Measurements from ENCODE around the gene OVOL3. TPM values are rescaled to one million over a fixed set of nuclear protein-coding genes. Genes with fewer than 3 reads are reported as not detected.
"Not testable (repeated sequence)": the region's sequence is repeated elsewhere in the genome, so short reads cannot be mapped to it uniquely, and the experiment has no call there.

The OVOL3 gene
- total RNA-seq, 2 donors from 2014 or later: not detected

DNA sequence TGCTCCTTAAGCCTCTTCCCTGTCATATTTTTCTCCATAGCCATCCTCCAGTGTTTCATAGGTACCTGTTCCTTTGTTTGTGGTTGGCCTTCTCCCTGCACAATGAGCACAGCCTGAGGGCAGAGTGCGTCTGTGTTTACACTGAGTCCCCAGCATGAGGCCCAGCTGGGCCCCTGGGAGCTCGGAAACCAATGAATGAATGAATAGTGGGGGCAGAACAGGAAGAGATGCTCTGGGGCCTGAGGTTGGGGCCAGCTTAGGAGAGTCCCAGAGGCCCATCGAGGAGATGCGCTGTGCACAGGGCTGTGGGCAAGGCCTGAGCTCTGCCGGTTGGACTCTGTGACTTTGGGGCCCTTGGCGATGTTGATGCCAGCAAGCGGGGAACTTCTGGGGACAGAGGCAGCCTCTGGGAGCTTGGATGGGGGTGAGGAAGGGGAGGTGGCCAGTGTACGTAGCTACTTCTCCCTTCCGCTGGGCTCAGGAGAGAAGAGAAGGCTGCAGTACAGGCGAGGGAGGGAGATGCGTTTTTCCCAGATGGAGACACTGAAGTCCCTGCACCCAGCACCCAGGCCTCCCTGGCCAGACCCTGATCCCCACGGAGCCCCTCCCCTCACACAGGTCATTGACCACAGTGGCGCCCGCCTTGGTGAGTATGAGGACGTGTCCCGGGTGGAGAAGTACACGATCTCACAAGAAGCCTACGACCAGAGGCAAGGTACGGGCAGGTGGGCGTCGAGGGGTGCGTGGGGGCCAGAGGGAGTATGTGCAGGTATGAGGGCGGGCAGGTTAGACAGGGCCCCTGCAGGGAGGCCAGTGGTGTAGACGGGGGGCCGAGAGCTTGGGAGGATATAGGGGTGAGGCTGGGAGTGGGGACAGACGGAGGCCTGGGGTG, 9.4 kb downstream of the OVOL3 start:
- DNase-seq: no peak
- intact Hi-C loops (cut with DNase I, micrococcal nuclease): no loop called here
- no peak for ATAC-seq

DNA sequence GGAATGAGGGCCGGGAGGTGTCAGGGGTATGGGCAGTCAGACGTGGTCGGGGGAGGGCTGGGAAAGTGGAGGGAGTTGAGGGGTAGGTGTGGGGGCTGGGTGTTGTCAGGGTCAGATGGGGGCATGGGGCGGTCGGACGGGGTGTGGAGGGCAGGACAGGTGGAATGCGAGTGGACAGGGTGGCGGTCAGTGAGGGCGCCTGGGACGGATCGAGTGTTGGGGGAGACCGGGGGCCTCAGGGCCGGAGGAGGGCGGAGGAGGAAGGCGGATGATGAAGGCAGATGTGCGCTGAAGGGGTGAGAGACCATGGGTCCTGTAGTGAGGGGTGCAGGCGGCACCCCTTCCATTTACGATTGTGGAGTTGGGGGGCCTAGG, 10.0 kb downstream of the OVOL3 start:
- DNase-seq (no peak), ATAC-seq (no peak)
- intact Hi-C loops (cut with DNase I, micrococcal nuclease): no loop called here

DNA sequence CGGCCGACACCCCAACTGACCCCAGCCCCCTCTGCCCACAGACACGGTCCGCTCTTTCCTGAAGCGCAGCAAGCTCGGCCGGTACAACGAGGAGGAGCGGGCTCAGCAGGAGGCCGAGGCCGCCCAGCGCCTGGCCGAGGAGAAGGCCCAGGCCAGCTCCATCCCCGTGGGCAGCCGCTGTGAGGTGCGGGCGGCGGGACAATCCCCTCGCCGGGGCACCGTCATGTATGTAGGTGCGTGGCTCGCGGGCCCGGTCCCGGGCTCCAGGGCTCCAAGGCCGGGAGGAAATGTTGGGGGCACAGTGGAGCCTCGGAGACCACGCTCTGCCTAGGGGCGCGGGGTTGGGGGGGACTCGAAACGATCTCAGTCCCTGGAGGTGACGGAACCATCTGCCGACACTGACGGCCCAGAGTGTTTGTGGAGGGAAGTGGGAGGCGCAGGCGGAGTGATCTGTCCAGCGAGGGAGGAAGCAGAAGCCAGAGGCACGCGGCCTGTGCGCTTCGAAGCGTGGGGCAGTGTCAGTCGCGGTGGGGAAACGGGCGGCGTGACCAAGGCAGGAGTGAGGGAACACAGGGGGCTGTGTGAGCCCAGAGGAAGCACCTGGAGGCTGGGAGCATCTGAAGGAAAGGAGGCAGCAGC, 10.7 kb downstream of the OVOL3 start:
- intact Hi-C loops (cut with DNase I, micrococcal nuclease): no loop called here
- ATAC-seq: no peak
- no peak for DNase-seq

DNA sequence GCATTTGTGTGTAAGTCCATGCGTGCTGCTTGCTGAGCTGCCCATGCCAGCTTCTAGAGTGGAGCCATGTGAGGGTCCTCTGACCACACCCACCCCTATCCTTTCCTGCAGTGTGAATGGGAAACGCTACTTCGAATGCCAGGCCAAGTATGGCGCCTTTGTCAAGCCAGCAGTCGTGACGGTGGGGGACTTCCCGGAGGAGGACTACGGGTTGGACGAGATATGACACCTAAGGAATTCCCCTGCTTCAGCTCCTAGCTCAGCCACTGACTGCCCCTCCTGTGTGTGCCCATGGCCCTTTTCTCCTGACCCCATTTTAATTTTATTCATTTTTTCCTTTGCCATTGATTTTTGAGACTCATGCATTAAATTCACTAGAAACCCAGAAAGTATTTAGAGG, 14.6 kb downstream of the OVOL3 start:
- DNase-seq: no peak
- no peak for ATAC-seq
- intact Hi-C loops (cut with DNase I, micrococcal nuclease): loop anchor here (5.0 kb wide), 1 partner anchor 47 kb away; no protein-coding TSS in a partner anchor

DNA sequence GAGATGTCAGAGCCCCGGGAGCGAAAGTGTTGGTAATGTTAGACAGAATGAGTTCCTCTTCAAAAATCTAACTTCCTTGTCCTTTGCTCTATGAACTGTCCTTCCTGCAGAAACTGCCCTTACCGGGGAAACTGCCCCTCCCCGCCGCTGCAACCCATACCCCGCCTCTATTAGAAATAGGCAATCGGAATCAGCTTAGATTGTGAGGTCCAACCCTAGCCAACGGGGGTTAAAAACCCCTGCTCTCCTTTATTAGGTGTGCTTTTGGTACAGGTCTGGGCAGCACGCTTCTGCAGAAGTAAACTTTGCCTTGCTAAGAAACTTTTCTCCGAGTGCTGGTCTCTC, 17.4 kb downstream of the OVOL3 start:
- peak; percentile 68 for ATAC-seq
- DNase-seq: peak; percentile 66 to 71
- intact Hi-C loops (cut with DNase I, micrococcal nuclease): loop anchor here (5.0 kb wide), 1 partner anchor 44 kb away; no protein-coding TSS in a partner anchor

DNA sequence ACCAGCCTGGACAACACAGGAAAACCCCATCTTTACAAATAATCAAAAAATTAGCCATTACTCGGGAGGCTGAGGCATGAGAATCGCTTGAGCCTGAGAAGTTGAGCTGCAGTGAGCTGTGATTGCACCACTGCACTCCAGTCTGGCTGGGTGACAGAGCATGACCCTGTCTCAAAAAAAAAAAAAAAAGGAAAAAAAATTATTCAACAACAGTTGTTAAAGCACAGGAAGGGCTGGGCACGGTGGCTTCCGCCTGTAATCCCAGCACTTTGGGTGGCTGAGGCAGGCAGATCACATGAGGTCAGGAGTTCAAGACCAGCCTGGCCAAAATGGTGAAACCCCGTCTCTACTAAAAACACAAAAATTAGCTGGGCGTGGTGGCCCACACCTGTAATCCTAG, 20.3 kb downstream of the OVOL3 start:
- ATAC-seq; DNase-seq; intact Hi-C loops (cut with DNase I, micrococcal nuclease): not testable (repeated sequence)

DNA sequence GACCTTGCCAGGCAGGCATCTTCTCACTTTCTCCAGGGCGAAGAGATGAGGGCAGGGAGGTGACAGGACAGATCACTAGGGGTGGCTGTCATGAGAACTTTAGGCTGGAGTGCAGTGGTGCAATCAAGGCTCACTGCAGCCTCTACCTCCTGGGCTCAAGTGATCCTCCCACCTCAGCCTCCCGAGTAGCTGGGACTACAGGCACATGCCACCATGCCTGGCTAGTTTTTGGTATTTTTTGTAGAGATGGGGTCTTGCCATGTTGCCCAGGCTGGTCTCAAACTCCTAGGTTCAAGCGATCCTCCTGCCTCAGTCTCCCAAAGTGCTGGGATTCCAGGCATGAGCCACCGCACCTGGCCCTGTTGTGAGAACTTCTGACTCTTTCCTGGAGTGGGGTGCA, 23.9 kb downstream of the OVOL3 start:
- ATAC-seq; DNase-seq; intact Hi-C loops (cut with DNase I, micrococcal nuclease): not testable (repeated sequence)

DNA sequence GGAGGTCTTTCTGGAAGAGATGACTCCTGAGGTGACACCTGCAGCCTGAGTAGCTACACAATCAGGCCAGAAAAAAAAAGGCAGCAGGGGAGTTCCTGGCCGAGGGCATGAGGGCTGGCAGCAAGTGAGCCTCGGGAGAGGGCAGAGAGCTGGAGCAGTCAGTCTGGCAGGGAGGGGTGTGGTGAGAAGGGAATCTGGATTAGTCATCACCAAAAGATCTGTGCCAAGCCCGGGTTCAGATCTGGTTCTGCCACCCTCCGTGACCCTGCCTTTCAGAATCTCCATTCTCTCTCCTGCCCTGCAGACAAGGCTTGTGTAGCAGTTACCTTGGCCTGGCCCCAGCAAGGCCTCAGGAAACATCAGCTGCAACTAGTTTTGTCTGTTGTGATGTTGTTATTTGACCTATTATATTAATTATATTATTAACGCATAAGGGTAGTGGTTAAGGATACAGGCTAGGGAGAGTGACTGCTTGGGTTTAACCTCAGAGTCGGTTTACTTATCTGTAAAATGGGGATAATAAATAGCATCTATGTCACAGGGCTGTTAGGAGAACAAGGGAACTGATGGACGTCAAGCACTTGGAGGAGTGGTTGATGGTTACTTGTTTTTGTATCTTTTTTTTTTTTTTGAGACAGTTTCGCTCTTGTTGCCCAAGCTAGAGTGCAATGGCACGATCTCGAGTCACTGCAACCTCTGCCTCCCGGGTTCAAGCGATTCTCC, 26.2 kb downstream of the OVOL3 start:
- DNase-seq (peak; percentile 62 to 85), ATAC-seq (peak; percentile 41)
- intact Hi-C loops (cut with DNase I, micrococcal nuclease): no loop called here

DNA sequence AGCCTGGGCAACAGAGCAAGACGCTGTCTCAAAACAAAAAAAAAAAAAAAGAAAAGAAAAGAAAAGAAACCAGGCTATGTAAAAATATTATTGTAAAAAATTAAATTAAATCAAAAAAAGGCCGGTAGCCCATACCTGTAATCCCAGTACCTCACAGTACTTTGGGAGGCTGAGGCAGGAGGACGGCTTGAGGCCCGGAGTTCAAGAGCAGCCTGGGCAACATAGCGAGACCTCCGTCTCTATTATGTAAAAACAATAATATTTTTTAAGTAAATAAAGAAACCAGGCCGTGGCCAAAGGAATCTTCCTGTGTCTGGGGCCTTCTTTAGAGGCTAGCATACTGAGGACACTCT, 28.2 kb downstream of the OVOL3 start:
- no peak for DNase-seq
- no peak for ATAC-seq
- intact Hi-C loops (cut with DNase I, micrococcal nuclease): no loop called here

DNA sequence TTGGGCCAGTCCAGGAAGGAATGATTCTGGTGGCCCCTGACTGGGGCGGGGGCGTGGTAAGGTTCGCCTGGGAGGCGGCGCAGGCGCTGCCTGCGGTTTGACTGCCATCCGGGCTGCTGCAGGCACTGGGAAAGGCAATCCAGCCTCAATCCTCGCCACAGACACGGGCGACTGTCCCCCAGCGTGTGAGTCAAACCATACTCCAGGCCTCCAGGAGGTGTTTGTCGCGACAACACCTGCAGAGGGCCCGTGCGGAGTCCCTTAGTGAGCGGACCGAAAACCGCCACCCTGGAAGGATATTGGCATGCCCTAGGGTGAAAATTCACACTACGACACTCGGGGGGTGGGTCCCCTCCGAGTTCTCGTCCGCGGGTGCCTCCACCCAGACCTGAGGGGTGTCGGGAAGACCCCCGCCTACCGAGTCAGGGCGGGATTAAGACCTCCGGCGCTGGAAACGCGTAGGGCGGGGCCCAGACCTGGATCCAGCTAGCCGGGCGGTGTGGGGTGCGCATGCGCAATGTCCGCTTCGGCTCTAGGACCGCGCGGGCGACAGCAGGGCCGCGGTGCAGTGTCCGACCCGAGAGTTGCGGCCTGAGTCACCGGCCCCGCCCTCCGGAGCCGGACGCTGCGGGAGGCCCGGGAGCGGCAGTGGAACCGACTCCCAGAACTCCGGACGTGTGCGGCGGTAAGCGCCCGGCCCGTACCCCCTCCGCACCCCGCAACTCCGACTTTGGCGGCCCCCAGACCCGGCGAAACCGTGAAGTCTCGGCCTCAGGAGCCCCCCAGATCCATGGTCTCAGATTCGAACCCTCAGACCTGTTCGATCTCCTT, 28.7 kb downstream of the OVOL3 start, which contains the start of gene CAPNS1:
TSS of gene CAPNS1 (plus strand) at position 594 of the 831 bp plus-strand sequence. CDS start 946 bp downstream, outside the sequence.
- peak; percentile 82 for ATAC-seq
- intact Hi-C loops (cut with DNase I, micrococcal nuclease): no loop called here
- DNase-seq: peak; percentile 97 to 98

DNA sequence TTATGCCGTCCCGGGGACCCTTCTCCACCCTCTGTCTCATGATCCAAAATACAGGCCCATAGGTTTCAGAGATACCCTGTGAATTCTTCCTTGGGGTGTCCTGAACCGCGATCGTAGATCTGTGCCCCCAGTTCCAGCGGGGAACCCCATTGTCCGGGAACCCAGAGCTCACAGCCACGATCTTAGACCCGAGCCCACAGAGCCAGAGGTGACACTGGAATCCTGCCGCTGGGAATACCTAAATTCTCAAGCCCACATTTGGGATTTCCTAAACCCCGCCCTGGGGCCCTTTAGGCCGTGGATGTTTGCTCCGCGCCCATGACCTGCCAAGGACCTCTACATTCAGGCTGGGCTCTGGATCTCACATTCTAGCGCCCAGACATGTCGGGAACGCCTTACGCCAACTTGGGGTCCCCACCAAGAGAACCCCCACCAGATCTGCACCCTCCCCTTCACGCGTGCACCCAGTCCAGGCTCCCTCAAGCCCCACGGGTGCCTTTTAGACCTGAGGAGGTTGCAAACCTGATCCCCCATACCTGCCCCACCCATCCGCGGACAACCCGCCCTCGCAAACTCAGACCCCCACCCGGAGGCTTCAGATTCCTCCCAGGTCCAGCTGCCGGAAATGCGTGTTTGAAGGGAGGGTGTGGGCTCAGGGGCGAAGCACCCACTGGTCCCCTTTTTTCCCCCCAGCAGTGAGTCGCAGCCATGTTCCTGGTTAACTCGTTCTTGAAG, 29.5 kb downstream of the OVOL3 start:
- peak; percentile 62 to 65 for DNase-seq
- peak; percentile 20 for ATAC-seq
- intact Hi-C loops (cut with DNase I, micrococcal nuclease): no loop called here

DNA sequence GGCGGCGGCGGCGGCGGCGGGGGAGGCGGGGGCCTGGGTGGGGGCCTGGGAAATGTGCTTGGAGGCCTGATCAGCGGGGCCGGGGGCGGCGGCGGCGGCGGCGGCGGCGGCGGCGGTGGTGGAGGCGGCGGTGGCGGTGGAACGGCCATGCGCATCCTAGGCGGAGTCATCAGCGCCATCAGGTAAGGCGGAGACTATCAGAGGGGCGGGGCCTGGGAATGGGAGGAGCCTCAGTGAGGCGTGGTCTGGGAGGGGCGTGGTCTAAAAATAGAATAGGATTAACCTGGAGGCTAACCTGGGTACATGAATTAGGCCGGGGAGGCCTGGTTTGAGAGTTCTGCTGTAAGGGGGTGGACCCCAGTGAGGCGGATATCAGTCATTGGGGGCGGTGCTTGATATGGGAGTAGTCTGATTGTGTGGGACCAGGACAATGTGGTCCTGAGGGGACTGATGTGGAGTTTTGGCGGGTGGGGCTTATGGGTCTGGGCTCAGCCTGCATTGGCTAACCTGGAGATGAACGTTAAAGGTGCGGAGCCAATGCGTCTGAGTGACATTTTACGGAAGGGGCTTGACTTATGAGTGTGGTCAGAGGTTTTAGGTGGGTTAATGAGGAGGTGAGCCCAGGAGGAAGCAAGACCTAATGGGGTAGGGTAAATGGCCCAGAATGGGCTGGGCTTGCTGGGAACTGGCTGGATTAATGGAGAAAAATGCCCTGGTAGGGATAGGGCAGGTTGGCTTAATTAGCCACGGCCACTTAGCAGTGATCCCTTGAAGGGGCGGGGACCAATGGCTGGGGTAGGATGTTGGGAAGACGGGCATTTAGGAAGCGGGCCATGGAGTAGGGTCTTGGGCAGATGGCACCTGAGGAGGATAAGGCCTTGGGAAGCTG, 30.3 kb downstream of the OVOL3 start:
- peak; percentile 86 to 93 for DNase-seq
- peak; percentile 66 for ATAC-seq
- intact Hi-C loops (cut with DNase I, micrococcal nuclease): no loop called here

DNA sequence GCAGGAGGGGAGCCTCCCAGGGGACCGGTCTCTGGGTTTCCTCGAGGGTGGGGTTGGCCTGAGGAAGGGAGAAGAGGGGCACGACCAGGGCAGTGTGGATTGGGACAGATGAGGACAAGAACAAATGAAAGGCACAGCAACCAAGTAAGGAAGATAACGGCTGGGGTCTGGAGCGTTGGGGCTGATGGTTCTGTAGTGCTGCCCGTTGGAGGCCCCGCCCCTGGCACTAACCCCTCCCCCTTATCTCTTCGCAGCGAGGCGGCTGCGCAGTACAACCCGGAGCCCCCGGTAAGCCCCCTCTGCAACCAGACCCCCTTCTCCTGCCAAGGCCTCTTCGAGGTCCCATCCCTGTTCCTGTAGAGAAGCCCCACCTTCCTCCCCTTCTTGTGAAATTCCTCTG, 31.1 kb downstream of the OVOL3 start:
- intact Hi-C loops (cut with DNase I, micrococcal nuclease): no loop called here
- ATAC-seq (no peak), DNase-seq (no peak)

DNA sequence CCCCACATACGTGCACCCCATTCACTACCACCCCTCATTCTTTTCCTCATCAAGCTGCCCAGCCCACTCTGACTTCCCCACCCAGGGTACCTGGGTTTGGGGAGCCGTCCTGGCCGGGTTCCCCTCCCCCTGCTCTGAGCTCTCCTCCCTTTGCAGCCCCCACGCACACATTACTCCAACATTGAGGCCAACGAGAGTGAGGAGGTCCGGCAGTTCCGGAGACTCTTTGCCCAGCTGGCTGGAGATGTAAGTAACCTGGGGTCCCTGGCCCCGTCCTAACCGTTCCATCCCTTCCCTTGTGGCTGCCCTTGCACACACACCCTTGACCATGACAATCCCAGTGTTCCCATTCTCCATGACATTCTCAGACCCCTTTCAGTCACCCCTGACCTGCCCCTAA, 31.6 kb downstream of the OVOL3 start:
- intact Hi-C loops (cut with DNase I, micrococcal nuclease): no loop called here
- ATAC-seq: no peak
- no peak for DNase-seq

DNA sequence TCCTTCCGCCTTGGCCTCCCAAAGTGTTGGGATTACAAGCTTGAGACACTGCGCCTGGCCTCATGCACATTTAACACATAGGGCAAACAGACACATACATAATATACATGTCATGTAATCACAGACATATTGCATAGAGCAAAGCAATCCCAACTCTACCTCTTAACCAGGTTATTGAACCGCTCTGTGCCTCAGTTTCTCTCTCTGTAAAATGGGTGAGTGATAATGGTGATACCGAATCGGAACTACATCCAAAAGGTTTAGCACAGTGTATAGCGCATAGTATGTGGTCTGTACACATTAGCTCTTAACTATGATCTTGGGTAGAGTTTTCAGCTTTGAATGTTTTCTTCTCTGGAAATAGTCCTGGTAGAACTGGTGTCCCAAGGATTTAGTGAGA, 33.7 kb downstream of the OVOL3 start:
- ATAC-seq (no peak), DNase-seq (no peak)
- intact Hi-C loops (cut with DNase I, micrococcal nuclease): no loop called here

DNA sequence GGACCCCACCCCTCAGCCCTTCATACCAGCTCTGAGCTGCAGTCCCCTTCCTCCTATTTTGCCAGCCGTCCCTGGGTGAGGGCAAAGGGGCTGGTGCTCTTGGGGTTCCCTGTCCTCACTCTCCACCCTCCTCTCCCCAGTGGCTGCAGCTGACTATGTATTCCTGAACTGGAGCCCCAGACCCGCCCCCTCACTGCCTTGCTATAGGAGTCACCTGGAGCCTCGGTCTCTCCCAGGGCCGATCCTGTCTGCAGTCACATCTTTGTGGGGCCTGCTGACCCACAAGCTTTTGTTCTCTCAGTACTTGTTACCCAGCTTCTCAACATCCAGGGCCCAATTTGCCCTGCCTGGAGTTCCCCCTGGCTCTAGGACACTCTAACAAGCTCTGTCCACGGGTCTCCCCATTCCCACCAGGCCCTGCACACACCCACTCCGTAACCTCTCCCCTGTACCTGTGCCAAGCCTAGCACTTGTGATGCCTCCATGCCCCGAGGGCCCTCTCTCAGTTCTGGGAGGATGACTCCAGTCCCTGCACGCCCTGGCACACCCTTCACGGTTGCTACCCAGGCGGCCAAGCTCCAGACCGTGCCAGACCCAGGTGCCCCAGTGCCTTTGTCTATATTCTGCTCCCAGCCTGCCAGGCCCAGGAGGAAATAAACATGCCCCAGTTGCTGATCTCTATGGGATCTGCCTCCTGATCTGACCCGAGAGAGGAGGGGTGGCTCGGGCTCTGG, 38.9 kb downstream of the OVOL3 start:
- intact Hi-C loops (cut with DNase I, micrococcal nuclease): no loop called here
- DNase-seq (no peak), ATAC-seq (no peak)

DNA sequence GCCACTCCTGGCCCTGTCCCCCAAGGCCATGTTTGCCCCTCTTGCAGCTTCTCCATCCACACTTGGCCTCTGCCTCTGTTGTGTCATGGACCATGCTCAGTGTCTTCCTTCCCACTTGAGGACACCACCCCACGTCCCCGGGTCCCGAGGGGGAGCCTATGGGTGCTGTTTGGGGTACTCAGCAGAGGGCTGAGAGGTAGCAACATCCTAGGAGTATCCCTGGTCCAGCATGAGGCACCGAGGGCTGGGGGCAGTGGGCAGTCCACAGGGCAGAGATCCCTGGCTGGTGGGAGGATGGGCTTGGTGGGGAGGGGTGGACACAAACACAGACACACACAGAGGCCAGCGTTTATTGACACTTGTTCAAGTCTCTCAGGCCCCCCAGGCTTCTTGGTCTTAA, 39.6 kb downstream of the OVOL3 start:
- peak; percentile 6 for ATAC-seq
- intact Hi-C loops (cut with DNase I, micrococcal nuclease): no loop called here

More for the DNA sequence above, 39.6 kb downstream of the OVOL3 start:
- no peak for DNase-seq
